Measurements from ENCODE around the gene KRTAP2-4. TPM values are rescaled to one million over a fixed set of nuclear protein-coding genes. Genes with fewer than 3 reads are reported as not detected.
"Not testable (repeated sequence)": the region's sequence is repeated elsewhere in the genome, so short reads cannot be mapped to it uniquely, and the experiment has no call there.

Gene KRTAP2-4
- total and polyA plus RNA-seq, 8 donors, result not detected

DNA sequence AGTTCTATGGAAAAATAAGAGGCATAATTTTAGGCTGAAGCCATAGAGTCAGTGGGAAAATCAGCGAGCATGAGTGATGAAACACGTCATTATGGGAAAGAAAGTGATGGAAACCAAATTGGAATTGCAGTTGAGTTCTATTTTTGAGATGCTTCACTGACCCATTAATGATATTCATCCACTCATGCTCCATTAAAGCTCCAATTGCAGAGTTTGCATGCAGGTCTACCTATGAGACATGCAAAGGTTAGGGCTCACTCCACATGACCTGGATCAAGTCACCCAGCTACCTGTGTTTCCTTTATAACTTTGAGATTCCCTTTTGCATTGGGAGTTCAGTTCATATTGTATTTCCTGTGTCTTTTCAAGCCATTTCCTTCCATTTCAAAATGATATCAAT is 8.0 kb upstream of the KRTAP2-4 start:
- Histone ChIP-seq H3K4me1 (no peaks in the 10 kb centered on the region), H3K36me3 (no peaks in the 10 kb centered on the region), H3K9me3 (no peaks in the 10 kb centered on the region), H3K27me3 (peaks cover 0 to 6% (median 0%) of the 10 kb centered on the region in 4 donors), H3K27ac (no peak overlapping the region), H3K4me3 (no peak overlapping the region)
- TF ChIP-seq, protein P1, sequence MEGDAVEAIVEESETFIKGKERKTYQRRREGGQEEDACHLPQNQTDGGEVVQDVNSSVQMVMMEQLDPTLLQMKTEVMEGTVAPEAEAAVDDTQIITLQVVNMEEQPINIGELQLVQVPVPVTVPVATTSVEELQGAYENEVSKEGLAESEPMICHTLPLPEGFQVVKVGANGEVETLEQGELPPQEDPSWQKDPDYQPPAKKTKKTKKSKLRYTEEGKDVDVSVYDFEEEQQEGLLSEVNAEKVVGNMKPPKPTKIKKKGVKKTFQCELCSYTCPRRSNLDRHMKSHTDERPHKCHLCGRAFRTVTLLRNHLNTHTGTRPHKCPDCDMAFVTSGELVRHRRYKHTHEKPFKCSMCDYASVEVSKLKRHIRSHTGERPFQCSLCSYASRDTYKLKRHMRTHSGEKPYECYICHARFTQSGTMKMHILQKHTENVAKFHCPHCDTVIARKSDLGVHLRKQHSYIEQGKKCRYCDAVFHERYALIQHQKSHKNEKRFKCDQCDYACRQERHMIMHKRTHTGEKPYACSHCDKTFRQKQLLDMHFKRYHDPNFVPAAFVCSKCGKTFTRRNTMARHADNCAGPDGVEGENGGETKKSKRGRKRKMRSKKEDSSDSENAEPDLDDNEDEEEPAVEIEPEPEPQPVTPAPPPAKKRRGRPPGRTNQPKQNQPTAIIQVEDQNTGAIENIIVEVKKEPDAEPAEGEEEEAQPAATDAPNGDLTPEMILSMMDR (IDR thresholded peaks at IDR 0.05), result no peak
- DNase-seq (no peak), FAIRE-seq (no peak), ATAC-seq (no peak)
- 80 to 89% methylated on average over 2 of the region's 2 CpGs for WGBS, 2 donors
- intact Hi-C loops (cut with DNase I), result no loop called here

DNA sequence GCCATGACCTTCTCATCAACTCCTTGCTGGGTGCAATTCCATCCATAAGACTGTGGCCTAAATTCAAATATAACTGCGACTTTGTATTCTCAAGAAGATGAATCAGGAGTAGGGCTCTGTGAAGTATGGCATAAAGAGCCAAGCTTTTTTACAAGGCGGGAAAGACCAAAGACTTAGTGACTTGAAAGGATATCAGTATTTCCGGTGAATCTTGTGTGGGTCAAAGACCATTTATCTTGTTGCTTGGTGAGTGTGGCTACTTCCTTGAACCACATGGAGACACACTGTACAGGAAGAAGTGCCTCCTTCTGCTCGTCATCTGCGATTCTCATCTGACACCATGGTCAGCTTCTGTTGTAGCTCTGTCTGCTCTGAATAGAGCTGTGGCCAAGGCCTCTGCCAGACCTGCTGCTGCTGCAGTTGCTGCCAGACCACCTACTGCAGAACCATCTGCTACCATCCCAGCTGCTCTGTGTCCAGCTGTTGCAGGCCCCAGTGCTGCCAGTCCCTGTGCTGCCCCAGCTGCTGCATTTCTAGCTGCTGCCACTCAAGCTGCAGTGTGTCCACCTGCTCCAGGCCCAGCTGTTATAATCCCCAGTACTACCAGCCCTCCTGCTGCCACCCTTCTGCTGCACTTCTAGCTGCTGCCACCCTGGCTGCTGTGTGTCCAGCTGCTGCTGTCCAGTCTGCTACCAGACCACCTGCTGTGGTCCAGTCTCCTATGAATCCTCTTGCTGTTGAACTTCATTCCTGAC is 6.1 kb upstream of the KRTAP2-4 start:
- no peaks in the 10 kb centered on the region for H3K9me3 ChIP-seq
- H3K27ac ChIP-seq, result no peak overlapping the region
- no peak for ATAC-seq
- FAIRE-seq, result no peak
- no peak overlapping the region for H3K4me3 ChIP-seq
- no peak for DNase-seq
- H3K4me1 ChIP-seq, result no peaks in the 10 kb centered on the region
- TF ChIP-seq, protein P1 (IDR thresholded peaks at IDR 0.05), result no peak
- H3K27me3 ChIP-seq, result peaks cover 0 to 6% (median 0%) of the 10 kb centered on the region in 4 donors
- H3K36me3 ChIP-seq, result no peaks in the 10 kb centered on the region
- 86 to 93% methylated on average over 5 of the region's 5 CpGs for WGBS, 2 donors
- intact Hi-C loops (cut with DNase I), result no loop called here

DNA sequence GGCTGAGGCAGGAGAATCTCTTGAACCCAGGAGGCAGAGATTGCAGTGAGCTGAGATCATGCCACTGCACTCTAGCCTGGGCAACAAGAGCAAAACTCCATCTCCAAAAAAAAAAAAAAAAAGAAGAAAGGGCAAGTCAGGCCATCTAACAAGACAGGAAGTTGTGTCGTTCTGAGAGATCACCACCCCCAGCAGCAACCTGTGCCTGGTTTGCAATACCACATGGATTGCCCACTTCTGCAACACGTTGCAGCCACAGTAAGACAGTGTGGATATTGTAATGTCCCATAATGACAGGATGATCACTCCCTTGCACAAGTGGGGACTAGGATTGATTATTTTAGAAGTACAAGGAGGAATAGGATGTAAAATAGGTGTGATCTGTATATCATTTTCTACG is 3.4 kb upstream of the KRTAP2-4 start:
- intact Hi-C loops (cut with DNase I), result no loop called here
- TF ChIP-seq, protein P1 (IDR thresholded peaks at IDR 0.05), result no peak

DNA sequence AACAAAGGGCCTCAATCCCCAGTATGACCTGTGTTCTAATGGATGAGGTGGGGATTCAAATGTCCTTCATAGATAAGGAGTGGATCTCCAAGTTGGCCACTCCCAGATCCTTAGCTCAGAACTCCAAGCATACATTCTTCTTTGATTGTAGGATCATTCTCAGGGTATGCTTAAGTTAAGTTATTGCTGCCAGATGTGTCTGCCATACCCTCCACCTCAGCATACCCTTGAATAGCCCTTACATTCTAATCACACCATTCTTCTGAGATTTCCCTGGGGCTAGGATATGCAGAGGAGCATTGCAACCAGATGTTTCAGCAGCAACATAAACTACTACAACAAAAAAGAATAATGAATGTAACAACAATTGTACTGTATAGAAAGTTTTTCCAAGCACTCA is 1.6 kb upstream of the KRTAP2-4 start:
- FAIRE-seq, result no peak
- no peaks in the 10 kb centered on the region for H3K4me1 ChIP-seq
- DNase-seq, result no peak
- intact Hi-C loops (cut with DNase I), result no loop called here
- no peak for ATAC-seq
- no peaks in the 10 kb centered on the region for H3K9me3 ChIP-seq
- H3K27me3 ChIP-seq, result no peaks in the 10 kb centered on the region
- no peak overlapping the region for H3K4me3 ChIP-seq
- no peak overlapping the region for H3K27ac ChIP-seq
- TF ChIP-seq, protein P1 (IDR thresholded peaks at IDR 0.05), result no peak
- H3K36me3 ChIP-seq, result no peaks in the 10 kb centered on the region

More for the DNA sequence above, 3.4 kb upstream of the KRTAP2-4 start:
- no peak overlapping the region for H3K27ac ChIP-seq
- H3K9me3 ChIP-seq, result no peaks in the 10 kb centered on the region
- ATAC-seq (no peak), DNase-seq (no peak), FAIRE-seq (no peak)
- no peaks in the 10 kb centered on the region for H3K36me3 ChIP-seq
- no peak overlapping the region for H3K4me3 ChIP-seq
- no peaks in the 10 kb centered on the region for H3K4me1 ChIP-seq
- WGBS, 2 donors, result 81 to 88% methylated on average over 3 of the region's 3 CpGs
- H3K27me3 ChIP-seq, result no peaks in the 10 kb centered on the region

DNA sequence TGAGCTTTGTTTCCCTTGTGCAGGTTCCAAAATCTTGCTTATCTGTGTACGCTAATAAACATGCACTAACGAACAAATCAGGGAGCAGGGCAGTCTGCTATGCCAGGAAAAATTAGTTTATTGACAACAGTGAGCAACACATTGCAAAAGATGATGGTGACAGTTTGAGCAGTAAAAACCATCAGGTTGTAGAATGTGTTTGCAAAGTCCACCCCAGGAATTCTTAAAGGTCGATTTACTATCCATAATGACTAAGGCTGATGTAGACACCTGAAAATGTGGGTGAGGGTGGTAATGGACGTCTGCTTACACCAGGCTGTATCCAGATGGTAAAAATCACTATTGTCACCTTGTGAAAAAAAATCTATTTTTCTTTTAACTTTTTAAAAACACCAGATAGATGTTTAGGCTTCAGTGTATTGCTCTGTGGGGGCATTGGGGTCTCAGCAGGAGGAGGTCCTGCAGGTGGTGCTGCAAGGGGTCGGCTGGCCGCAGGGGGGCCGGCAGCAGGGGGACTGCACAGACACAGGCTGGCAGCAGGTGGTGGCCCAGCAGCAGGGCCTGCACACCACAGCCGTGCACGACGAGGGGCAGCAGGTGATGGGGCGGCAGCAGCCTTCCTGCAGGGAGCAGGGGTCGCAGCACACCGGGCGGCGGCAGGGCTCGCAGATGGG is 526 bp downstream of the KRTAP2-4 start:
- H3K27ac ChIP-seq; H3K4me1 ChIP-seq; DNase-seq; ATAC-seq; H3K36me3 ChIP-seq; FAIRE-seq; H3K4me3 ChIP-seq; intact Hi-C loops (cut with DNase I); H3K9me3 ChIP-seq; H3K27me3 ChIP-seq: not testable (repeated sequence)
- 39 to 57% methylated on average over 6 to 7 of the region's 16 CpGs for whole genome bisulfite sequencing, 2 donors

All from pancreas (tissue), 10 donors.